ENCODE measurements around the gene PPP2R2C.

Gene PPP2R2C

DNA sequence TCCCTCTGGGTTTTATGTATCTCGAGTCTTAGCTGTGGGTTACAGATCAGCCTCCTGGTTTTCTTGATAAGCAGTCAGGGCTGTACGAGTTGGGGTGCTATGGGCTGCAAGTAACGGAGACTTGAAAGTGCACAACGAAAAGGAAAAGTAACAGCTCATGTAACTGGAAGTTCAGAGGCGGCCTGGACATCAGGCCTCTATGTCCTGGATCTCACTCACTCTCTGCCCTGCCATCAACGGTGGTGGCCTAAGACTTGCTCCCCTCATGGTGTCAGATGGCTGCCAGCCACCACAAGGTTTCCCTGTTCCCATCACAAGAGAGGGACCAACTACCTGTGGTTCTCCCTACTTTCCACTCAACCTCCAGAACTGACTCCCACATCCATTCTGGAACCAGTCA is 4.8 kb downstream of the PPP2R2C start:
- DNase-seq = no peak

GRCh38 chr4:6466756-6467381 is 5.5 kb downstream of the PPP2R2C start:
- DNase-seq = no peak

DNA sequence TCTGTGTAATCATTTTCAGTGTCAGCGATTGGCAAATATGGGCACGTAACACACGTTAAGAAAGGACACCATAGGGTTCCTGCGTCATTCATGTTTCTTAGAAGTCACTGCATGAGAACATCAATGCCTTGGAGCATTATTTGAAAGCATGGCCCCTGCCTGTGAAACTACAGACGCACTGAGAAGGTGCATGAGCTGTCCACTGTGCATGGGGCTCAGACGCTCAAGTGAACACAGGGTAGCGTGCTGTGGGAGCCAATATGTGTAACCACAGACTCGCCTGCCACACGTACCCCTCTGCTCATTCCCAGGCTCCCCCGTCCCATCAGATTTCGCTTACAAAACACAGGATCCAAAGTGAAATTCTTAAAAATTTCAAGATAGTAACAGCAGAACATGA is 6.5 kb downstream of the PPP2R2C start:
- DNase-seq = no peak

DNA sequence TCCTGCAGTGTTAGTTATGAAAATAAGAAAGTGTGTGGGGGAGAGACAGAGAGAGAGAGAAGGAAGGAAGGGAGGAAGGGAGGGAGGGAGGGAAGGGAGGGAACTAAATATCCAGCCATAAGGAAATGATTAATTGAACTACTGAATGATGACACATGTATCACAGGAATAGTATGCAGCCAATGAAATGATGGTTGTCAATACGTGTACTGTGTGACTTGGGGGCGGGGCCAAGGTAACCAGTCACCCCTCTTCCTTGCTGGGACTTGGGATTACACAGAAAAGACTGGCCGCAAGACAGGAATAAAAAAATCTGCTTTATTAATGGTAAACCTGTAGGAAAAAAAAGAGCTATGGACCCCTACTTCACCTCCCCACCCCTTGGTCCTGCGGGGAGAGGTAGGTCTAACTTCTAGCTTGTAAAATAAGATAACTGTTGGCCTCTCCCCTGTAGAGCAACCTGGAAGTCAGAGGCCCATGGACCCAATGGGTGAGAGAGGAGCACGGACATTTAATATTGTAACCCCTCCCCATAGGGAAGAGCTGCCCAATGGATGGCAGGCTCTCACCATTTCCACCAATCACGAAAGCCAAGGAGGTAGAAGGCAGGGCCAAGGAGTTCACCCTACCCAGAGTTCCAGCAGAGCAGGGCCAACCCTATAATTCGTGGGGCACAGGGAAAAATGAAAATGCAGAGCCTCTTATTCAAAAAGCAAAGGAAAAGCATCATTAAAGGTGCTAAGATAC is 7.4 kb downstream of the PPP2R2C start:
- no peak for DNase-seq

- DNase-seq = no peak
Observed at GRCh38 chr4:6463311-6464289, 8.8 kb downstream of the PPP2R2C start.

- DNase-seq = no peak
Observed at GRCh38 chr4:6461301-6462165, 10.9 kb downstream of the PPP2R2C start.

DNA sequence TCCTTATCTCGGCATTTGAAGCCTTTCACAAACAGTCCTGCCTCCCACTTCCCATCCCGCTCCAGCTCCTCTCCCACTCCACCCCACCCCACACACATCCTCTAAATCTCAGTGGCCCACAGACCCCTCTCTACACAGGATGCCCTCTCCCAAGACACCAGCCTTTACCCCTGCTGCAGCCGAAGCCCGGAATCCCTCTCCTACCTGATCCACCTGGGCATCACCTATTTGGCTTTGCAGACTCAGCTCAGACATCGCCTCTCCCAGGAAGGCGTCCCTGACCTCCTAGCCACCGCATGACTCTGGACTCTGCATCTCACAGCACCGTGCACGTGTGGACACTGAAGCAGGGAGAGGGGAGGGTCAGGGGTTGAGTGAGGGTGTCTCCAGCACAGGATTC is 11.5 kb downstream of the PPP2R2C start:
- DNase-seq = no peak

GRCh38 chr4:6458528-6458927 is 13.9 kb downstream of the PPP2R2C start:
- DNase-seq = no peak

- DNase-seq = no peak
Observed at GRCh38 chr4:6456450-6456849, 16.0 kb downstream of the PPP2R2C start.

- DNase-seq = no peak
Observed at GRCh38 chr4:6454112-6454910, 18.1 kb downstream of the PPP2R2C start.

DNA sequence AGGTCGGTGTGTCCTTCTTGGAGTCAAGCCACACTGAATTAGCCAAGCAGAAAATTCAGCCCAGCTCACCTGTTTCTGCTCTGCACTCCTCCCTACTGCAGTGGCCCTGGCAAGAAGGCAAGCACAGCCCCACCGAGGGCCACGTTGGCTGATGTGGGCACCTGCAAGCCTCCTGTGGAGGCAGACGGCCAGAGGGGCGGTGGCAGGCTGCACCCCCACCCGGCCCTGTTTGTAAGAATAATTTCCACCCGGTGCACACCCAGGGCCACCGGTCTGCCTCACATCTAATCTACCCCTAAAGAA is 18.8 kb downstream of the PPP2R2C start:
- no peak for DNase-seq

GRCh38 chr4:6452897-6453687 is 19.3 kb downstream of the PPP2R2C start:
- DNase-seq = no peak

GRCh38 chr4:6452116-6452896 is 20.1 kb downstream of the PPP2R2C start:
- no peak for DNase-seq

GRCh38 chr4:6451309-6451708 is 21.1 kb downstream of the PPP2R2C start:
- DNase-seq = no peak

DNA sequence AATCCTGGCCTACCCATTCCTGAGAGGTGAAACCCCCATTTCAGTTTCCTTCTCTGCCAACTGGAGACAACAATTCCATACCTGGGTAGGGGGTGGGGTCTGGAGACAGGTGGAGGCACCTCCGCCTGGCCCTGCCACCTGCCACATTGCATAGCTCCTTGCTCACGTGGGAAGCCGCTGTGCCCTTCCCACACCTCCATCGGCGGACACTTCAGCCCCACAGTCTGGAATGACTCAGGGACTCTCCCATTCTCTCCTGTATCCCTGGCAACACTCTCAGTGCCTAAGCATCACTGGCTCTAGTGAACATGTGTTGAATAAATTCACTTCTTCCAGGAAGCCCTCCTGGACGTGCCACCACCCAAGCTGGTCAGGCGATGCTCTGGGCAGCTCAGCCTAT is 21.7 kb downstream of the PPP2R2C start:
- DNase-seq = no peak

DNA sequence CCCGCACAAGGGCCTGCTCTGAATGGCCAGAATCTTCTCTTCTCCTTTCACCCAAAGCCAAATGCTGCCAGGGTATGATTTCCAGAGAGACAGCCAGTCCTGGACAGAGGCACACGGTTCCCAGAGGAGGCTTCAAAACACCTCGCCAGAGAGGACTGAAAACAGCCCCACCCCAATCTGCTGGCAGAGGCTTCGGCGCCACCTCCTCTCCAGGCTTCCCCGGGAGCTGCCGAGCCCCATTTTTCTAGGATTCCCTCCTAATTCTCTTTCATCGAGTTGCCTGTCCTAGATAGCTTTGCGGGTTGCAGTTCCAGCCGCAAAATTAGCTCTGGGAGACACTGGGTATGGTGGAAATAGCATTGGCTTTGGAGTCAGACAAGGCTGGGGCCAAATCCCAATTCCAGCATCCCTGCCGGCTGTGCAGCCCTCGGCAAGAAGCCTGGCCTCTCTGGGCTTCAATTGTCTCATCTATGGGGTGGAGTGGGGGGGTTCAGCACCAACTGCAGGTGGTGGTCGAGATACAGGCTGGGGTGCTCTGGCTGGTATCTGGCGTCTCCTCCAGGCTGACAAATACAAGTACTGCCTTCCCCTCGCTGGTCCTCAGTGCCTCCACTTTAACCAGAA is 22.6 kb downstream of the PPP2R2C start:
- DNase-seq = no peak

GRCh38 chr4:6449335-6449734 is 23.1 kb downstream of the PPP2R2C start:
- no peak for DNase-seq

DNA sequence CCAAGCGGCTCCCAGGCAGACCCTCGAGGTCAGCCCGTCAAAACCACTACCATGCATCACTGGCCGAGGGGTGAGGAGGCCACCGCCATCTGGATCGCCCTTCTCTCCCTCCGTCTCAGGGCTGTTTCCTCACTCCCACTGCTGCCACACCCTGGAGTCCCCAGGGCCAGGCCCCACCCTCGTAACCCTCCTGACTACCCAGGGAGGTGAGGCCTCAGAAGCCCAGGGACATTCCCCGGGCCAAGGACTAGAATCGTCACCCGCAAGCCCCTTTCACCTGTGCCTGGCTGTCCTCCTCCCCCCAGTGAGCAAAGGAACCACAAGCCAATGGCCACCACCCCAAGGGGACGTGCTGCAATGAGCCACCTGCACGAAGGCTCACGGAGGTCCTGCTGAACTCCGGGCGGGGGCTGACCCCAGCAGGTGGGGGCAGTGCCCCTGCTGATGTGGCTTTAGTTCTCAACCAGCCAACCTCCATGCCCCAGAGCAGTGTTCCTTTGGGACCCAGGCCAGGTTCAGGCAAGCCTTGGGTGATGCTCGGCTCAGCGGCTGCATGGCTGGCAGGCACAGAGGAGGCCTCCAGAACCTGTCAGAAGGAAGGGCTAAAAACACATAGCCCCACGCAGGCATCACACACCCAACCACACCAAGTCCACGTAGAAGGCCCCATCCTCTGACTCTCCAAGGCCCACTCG is 23.8 kb downstream of the PPP2R2C start:
- no peak for DNase-seq

DNA sequence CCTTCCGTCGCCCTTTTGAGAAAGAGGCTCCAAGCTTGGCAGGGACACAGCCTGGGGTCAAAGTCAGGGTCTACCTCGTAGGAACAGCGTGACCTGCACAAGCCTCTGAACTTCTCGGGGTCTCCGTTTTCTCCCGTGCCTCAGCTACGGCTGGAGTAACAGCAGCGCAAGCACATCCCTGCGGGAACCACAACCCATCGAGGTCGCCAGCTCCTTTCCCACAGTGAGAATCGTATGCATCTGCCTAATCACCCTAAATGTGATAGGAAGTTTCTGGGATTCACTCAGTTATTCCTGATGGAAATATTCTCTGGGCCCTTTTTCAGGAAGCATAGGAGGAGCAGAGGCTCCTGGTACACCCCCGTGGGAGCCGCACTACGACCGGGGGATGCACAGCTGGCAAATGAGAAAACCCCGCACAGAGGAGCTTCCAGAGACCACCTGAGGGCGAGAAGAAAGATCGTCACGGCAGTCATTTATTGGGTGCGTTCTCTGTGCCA is 24.7 kb downstream of the PPP2R2C start:
- no peak for DNase-seq

All from stimulated activated CD4-positive, alpha-beta T cell treated with anti-CD3 and anti-CD28 coated beads, Interleukin-12 subunit alpha, Interleukin-12 subunit beta, amount 100 ng/mL, for 4 hours (primary cell).